ENCODE measurements around the gene MYADML2.
"Not testable (repeated sequence)": the region's sequence is repeated elsewhere in the genome, so short reads cannot be mapped to it uniquely, and the experiment has no call there.

The MYADML2 gene

DNA sequence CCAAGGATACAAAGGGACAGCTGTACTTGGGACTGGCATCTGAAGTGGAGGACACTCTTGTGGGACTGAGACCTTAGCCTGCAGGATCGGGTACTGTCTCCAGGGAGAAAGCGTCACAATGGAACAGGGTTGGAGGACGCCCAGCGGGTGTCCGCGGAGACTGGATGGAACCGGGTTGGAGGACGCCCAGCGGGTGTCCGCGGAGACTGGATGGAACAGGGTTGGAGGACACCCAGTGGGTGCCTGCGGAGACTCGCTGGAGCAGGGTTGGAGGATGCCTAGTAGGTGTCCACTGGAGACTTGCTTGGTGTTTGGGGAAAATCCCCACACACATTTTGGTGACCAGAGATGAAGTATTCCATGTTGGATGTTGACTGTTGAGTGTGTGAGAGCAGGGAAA is at the start of gene MYADML2:
Gene MYADML2, minus strand, starts transcription at position 45 of the 400 bp plus-strand sequence. CDS start 5,492 bp downstream, outside the sequence.
- DNase-seq, result no peak

DNA sequence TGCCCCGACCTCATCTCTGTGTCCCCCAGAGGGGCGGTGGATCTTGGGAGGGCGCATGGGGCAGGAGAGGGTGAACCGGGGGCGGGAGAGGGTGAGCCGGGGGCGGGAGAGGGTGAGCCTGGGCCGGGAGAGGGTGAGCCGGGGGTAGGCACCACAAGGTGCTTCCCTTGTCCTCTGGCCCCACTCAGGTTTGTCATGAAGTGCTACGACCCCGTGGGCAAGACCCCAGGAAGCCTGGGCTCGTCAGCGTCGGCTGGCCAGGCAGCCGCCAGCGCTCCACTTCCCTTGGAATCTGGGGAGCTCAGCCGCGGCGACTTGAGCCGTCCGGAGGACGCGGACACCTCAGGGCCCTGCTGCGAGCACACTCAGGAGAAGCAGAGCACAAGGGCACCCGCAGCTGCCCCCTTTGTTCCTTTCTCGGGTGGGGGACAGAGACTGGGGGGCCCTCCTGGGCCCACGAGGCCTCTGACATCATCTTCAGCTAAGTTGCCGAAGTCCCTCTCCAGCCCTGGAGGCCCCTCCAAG is 49.3 kb upstream of the MYADML2 start:
- DNase-seq, result no peak

DNA sequence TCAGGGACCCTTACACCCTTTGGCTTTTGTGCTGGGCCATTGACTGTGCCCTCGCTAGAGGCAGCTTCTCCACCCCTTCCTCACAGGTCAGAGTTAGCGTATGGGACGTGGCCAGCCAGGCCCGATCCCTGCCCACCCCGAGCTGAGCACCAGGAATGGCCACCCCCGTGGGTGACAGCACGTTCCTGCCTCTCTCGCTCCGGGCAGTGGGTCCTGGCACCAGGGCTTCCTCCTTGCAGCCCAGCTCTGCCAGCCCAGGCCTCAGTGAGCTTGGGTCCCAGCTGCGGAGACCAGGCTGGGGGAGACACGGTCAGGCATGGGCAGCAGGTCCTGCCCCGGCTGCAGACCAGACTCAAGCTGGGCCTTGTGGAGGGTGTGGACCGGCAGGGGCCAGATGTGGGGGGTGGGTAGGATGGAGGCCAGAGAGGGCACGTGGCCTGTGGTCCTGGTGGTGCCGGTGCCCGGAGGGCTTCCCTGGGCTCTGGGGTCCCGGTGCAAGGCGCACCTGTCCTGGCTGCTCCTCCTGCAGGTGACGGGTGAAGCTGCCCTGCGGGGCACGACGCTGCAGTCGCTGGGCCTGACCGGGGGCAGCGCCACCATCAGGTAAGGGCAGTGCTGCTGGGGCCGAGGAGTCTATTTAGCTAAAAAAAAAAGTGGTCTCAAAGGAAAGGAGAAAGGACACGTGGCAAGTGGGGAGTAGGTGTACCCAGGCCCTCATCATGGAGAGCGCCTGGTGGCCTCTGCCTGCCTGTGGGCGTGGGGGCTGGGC is 48.6 kb upstream of the MYADML2 start:
- no peak for DNase-seq

- no peak for DNase-seq
Measured at GRCh38 chr17:81994593-81995462, 47.8 kb upstream of the MYADML2 start.

DNA sequence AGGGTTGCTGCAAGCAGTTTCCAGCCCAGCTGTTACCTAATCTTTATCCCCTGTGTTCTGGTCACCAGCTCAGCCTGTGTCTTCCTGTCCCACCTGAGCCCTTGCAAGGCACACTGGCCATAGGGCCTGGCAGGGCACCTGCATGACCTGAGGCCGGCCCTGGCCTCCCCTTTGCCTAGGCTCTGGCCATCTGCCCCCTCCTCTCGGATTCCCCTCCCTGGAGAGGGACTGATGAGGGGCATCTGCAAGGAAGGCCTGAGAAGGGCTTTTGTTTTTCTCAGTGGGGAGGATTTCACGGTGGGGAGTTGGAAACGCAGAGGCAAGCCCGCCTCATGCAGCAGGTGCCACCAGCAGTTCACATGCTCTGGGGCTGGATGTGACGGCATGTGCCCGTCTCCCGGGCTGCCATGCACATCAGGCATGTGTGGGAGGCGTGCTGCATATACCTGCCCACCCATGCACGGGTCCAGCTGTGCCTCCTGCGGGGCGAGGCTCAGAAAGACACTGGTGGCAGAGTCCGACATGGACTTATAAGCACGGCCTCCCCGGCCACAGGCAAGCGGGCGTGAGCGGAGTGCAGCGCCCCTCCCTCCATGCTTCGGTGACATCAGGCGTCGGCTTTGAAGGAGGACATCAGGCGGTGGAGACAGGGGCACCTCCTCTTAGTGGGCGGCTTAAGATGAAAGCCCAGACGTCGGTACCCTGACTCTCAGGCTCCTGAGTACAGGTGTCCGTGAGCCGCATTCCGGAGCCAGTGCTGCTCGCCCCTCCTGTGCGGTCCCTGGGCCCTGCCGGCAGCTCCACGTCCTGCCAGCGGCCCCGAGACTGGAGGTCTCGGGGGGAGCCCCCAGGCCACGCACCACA is 46.9 kb upstream of the MYADML2 start:
- no peak for DNase-seq

GRCh38 chr17:81992306-81993102 is 45.5 kb upstream of the MYADML2 start:
- DNase-seq, result no peak

DNA sequence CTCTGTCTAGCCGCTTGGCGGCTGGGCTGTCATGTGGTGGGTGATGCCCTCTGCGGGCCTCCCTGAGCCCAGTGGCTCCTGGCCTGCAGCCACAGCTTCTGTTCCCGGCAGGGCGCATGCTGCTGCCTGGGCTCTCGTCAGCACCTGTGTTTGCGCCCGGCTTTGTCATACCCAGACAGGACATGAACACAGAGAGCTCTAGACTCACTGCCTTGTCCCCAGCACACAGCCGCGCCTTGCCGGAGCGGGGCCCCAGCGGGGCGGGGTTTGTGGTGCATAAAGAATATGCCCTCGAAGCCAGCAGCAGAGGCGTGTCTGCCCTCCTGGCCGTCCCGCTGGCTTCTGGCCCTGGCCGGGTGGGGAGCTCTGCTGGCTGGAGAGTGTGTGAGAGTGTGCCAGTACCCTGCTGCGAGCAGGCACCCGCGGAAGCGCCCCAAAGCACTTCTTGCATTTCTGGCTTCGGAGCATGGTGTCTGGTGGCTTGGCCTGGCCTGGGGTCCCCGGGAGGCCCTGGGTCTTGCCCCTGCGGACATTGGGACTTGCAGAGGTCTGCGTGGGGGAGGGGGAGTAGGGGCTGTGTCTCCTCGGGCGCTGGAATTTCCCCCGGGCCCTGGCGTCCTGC is 44.8 kb upstream of the MYADML2 start:
- DNase-seq, result no peak

GRCh38 chr17:81990836-81991683 is 44.0 kb upstream of the MYADML2 start:
- DNase-seq, result no peak

- DNase-seq, result no peak
Measured at GRCh38 chr17:81987161-81987770, 40.2 kb upstream of the MYADML2 start.

- DNase-seq, result no peak
Measured at GRCh38 chr17:81986606-81987005, 39.6 kb upstream of the MYADML2 start.

- no peak for DNase-seq
Measured at GRCh38 chr17:81984773-81985410, 37.9 kb upstream of the MYADML2 start.

DNA sequence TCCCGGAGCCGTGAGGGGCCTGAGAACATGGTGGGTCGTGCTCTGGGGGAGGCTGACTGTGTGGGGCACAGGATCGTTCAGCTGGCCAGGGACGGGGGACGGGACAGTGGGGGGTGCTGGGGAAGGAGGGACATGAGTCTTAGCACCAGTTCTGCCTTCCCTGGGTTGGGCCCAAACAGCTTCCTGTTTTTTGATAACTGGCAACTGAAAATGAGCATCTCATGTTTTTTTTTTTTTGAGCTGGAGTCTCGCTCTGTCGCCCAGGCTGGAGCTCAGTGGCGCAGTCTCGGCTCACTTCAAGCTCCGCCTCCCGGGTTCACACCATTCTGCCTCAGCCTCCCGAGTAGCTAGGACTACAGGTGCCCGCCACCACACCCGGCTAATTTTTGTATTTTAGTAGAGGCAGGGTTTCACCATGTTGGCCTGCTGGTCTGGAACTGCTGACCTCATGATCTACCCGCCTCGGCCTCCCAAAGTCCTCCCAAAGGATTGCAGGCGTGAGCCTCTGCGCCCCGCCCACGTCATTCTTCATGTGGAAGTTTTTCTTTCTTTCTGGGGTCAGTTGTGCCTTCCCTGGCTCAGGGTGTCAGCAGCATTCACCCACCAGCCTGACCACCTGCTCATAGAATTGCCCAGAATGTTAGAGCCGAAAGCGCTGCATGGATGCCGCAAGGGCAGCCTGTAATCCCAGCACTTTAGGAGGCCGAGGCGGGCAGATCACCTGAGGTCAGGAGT is 36.8 kb upstream of the MYADML2 start:
- no peak for DNase-seq

GRCh38 chr17:81983011-81983638 is 36.1 kb upstream of the MYADML2 start:
- no peak for DNase-seq

DNA sequence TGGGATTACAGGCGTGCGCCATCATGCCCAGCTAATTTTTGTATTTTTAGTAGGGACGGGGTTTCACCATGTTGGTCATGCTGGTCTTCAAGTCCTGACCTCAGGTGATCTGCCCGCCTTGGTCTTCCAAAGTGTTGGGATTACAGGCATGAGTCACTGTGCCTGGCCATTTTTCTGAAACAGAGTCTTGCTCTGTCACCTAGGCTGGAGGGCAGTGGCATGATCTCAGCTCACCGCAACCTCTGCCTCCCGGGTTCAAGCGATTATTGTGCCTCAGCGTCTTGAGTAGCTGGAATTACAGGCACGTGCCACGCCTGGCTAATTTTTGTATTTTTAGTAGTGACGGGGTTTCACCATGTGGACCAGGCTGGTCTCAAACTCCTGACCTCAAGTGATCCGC is 34.5 kb upstream of the MYADML2 start:
- DNase-seq, result not testable (repeated sequence)

GRCh38 chr17:81980707-81981343 is 33.8 kb upstream of the MYADML2 start:
- DNase-seq, result peak; percentile 20

DNA sequence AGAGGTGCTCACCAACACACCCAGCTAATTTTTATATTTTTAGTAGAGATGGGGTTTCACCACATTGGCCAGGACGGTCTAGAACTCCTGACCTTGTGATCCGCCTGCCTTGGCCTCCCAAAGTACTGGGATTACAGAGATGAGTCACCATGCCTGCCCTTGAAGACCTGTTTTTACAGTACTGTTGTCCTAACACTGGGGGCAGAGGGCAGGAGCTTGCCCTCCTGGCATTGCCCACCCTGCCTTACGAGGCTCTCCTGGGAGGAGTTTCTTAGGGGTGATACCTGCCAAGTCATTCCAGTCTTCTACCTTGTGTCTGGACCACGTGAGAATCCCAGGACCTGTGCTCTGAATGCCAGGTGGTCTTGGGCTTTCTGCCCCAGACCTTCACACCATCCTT is 33.1 kb upstream of the MYADML2 start:
- DNase-seq, result no peak

- no peak for DNase-seq
Measured at GRCh38 chr17:81978524-81979298, 31.7 kb upstream of the MYADML2 start.

Data from CD4-positive, alpha-beta T cell treated with Interleukin-12 subunit alpha and Interleukin-12 subunit beta, for 1 hour (primary cell).